CD8-positive, alpha-beta memory T cell (primary cell): Measurements from ENCODE around the gene KCNMA1. TPM values are rescaled to one million over a fixed set of nuclear protein-coding genes. Genes with fewer than 3 reads are reported as not detected.
A peak's percentile ranks its signal among the peaks of the same experiment; 100 is the strongest.

Experiments used
- CTCF ChIA-PET: fragments of 350-600 bp; sonication (Branson Sonifier 250); formaldehyde crosslinking; loops from one replicate; lab custom pipeline; 2021; ENCODE audit warnings: antibody characterized with exemption; lab: Charles Lee
- POLR2A ChIA-PET: fragments of 350-600 bp; sonication (Branson Sonifier 250); formaldehyde crosslinking; loops from one replicate; lab custom pipeline; 2021; ENCODE audit warnings: antibody characterized with exemption; lab: Charles Lee
- DNase-seq, 5 donors: peaks; one replicate each; pipeline versions ENCODE4 v3.0.0 to v3.0.0-alpha.2; 2020 to 2022; ENCODE audit warnings: mixed read lengths in 1 of 5
- H3K27ac ChIP-seq: one replicate; pipeline ENCODE4 v1.7.0; 2013; ENCODE audit warnings: low read depth, mild to moderate bottlenecking, low read length, moderate library complexity
- H3K27me3 ChIP-seq: 2 replicates; pipeline ENCODE4 v1.7.0; 2013; ENCODE audit warnings: low read length, mild to moderate bottlenecking; ENCODE audit not compliant: insufficient read depth, poor library complexity, severe bottlenecking
- H3K36me3 ChIP-seq: 2 replicates; pipeline ENCODE4 v1.7.0; 2013; ENCODE audit warnings: mild to moderate bottlenecking, low read length, moderate library complexity; ENCODE audit not compliant: insufficient read depth
- H3K4me1 ChIP-seq: 2 replicates; pipeline ENCODE4 v1.7.0; 2013; ENCODE audit warnings: mild to moderate bottlenecking, low read length, moderate library complexity; ENCODE audit not compliant: insufficient read depth
- H3K4me3 ChIP-seq: 2 replicates; pipeline ENCODE4 v1.7.0; 2013; ENCODE audit warnings: mild to moderate bottlenecking, low read length
- H3K9me3 ChIP-seq: 2 replicates; pipeline ENCODE4 v1.7.0; 2013; ENCODE audit warnings: mild to moderate bottlenecking, low read length
- H3K27ac Mint-ChIP-seq, 8 donors: one replicate each; pipeline ENCODE4 v1.8.0; 2020 to 2021; ENCODE audit warnings: mixed read lengths in 8 of 8, mild to moderate bottlenecking in 6 of 8, inconsistent platforms in 3 of 8, moderate library complexity in 3 of 8
- H3K27me3 Mint-ChIP-seq, 2 donors: one replicate each; pipeline ENCODE4 v1.8.0; 2020 to 2021; ENCODE audit warnings: mixed read lengths in 2 of 2, mild to moderate bottlenecking in 1 of 2, moderate library complexity in 1 of 2
- H3K36me3 Mint-ChIP-seq, 3 donors: one replicate each; pipeline ENCODE4 v1.8.0; 2020 to 2021; ENCODE audit warnings: mixed read lengths in 3 of 3, inconsistent platforms in 1 of 3, mild to moderate bottlenecking in 1 of 3
- H3K4me1 Mint-ChIP-seq, 3 donors: one replicate each; pipeline ENCODE4 v1.8.0; 2020 to 2021; ENCODE audit warnings: mixed read lengths in 3 of 3, inconsistent platforms in 1 of 3, mild to moderate bottlenecking in 1 of 3
- H3K4me3 Mint-ChIP-seq, 7 donors: one replicate each; pipeline ENCODE4 v1.8.0; 2020 to 2021; ENCODE audit warnings: mixed read lengths in 7 of 7, mild to moderate bottlenecking in 6 of 7, moderate library complexity in 4 of 7, inconsistent platforms in 2 of 7
- H3K9me3 Mint-ChIP-seq, 5 donors: one replicate each; pipeline ENCODE4 v1.8.0; 2020 to 2022; ENCODE audit warnings: mixed read lengths in 5 of 5, mild to moderate bottlenecking in 3 of 5, moderate library complexity in 2 of 5, inconsistent platforms in 1 of 5
- polyA plus RNA-seq: library from polyadenylated mRNA; unstranded; fragments of 300-500 nt; fragmentation: Illumina TruSeq; gene quantifications from one replicate; pipeline ENCODE4 v1.2.3, GENCODE V29; 2021
- total RNA-seq, 2 experiments: library from RNA; stranded (reverse); gene quantifications; one replicate each; pipeline ENCODE4 v1.2.3, GENCODE V29; 2021

The KCNMA1 gene
- total and polyA plus RNA-seq, 3 experiments from 2014 or later = 0.20 to 0.31 TPM; not detected in 1

- H3K27me3 Mint-ChIP-seq = no peaks in the 10 kb centered on the region
- H3K9me3 Mint-ChIP-seq = peaks cover 0 to 3% (median 0%) of the 10 kb centered on the region in 5 donors
These were observed 381.3 kb downstream of the KCNMA1 start for GRCh38 chr10:77256346-77256745.

GRCh38 chr10:77253556-77254064 lies 384.0 kb downstream of the KCNMA1 start:
- peak overlapping the region in 1 of 8 donors; percentile 56 for H3K27ac Mint-ChIP-seq
- POLR2A ChIA-PET = no interaction called here
- Histone ChIP-seq H3K4me3 (no peak overlapping the region), H3K36me3 (no peaks in the 10 kb centered on the region), H3K27me3 (no peaks in the 10 kb centered on the region), H3K27ac (no peak overlapping the region), H3K9me3 (no peaks in the 10 kb centered on the region), H3K4me1 (peaks cover 5% of the 10 kb centered on the region)
- H3K27me3 Mint-ChIP-seq = no peaks in the 10 kb centered on the region
- CTCF ChIA-PET = interaction anchor here (1.4 kb wide), 1 partner anchor 390 kb away, joined by 3 read pairs; no protein-coding TSS in a partner anchor
- no peak overlapping the region for H3K4me3 Mint-ChIP-seq
- H3K36me3 Mint-ChIP-seq = peaks cover 0 to 8% (median 0%) of the 10 kb centered on the region in 3 donors
- DNase-seq = no peak
- peaks cover 0 to 3% (median 0%) of the 10 kb centered on the region in 5 donors for H3K9me3 Mint-ChIP-seq
- peaks cover 20 to 26% (median 26%) of the 10 kb centered on the region in 3 donors for H3K4me1 Mint-ChIP-seq

More at GRCh38 chr10:77256346-77256745, 381.3 kb downstream of the KCNMA1 start:
- no peaks in the 10 kb centered on the region for H3K36me3 ChIP-seq
- peaks cover 5% of the 10 kb centered on the region for H3K4me1 ChIP-seq
- H3K9me3 ChIP-seq = no peaks in the 10 kb centered on the region
- Mint-ChIP-seq H3K4me3 (no peak overlapping the region), H3K4me1 (peaks cover 24 to 35% (median 29%) of the 10 kb centered on the region in 3 donors), H3K27ac (no peak overlapping the region), H3K36me3 (peaks cover 0 to 12% (median 2%) of the 10 kb centered on the region in 3 donors)
- H3K27ac ChIP-seq = no peak overlapping the region
- DNase-seq = no peak
- no peaks in the 10 kb centered on the region for H3K27me3 ChIP-seq
- no peak overlapping the region for H3K4me3 ChIP-seq
- ChIA-PET CTCF (no interaction called here), POLR2A (no interaction called here)

- H3K9me3 ChIP-seq = no peaks in the 10 kb centered on the region
- H3K27ac ChIP-seq = no peak overlapping the region
- Mint-ChIP-seq H3K4me1 (peaks cover 20 to 26% (median 26%) of the 10 kb centered on the region in 3 donors), H3K27me3 (no peaks in the 10 kb centered on the region), H3K27ac (peak overlapping the region in 4 of 8 donors; percentile 33 to 69 (median 54)), H3K9me3 (peaks cover 0 to 3% (median 0%) of the 10 kb centered on the region in 5 donors), H3K36me3 (peaks cover 0 to 8% (median 0%) of the 10 kb centered on the region in 3 donors), H3K4me3 (peak overlapping the region in 3 of 7 donors; percentile 35 to 60 (median 36))
- CTCF ChIA-PET = interaction anchor here (1.4 kb wide), 1 partner anchor 390 kb away, joined by 3 read pairs; no protein-coding TSS in a partner anchor
- no peak for DNase-seq
- POLR2A ChIA-PET = no interaction called here
- no peak overlapping the region for H3K4me3 ChIP-seq
- no peaks in the 10 kb centered on the region for H3K36me3 ChIP-seq
- no peaks in the 10 kb centered on the region for H3K27me3 ChIP-seq
- H3K4me1 ChIP-seq = peaks cover 5% of the 10 kb centered on the region
These were observed 384.5 kb downstream of the KCNMA1 start for GRCh38 chr10:77253147-77253545.

- DNase-seq = no peak
- H3K4me3 Mint-ChIP-seq = peak overlapping the region in 3 of 7 donors; percentile 35 to 60 (median 36)
- peaks cover 0 to 6% (median 0%) of the 10 kb centered on the region in 3 donors for H3K36me3 Mint-ChIP-seq
- H3K4me1 Mint-ChIP-seq = peaks cover 20 to 26% (median 26%) of the 10 kb centered on the region in 3 donors
- Histone ChIP-seq H3K9me3 (no peaks in the 10 kb centered on the region), H3K27me3 (no peaks in the 10 kb centered on the region), H3K4me3 (no peak overlapping the region), H3K36me3 (no peaks in the 10 kb centered on the region), H3K27ac (no peak overlapping the region), H3K4me1 (peaks cover 5% of the 10 kb centered on the region)
- POLR2A ChIA-PET = no interaction called here
- H3K27me3 Mint-ChIP-seq = peaks cover 0 to 1% of the 10 kb centered on the region in 2 donors
- H3K27ac Mint-ChIP-seq = peak overlapping the region in 5 of 8 donors; percentile 33 to 69 (median 54)
- CTCF ChIA-PET = interaction anchor here (1.4 kb wide), 1 partner anchor 391 kb away, joined by 3 read pairs; no protein-coding TSS in a partner anchor
- peaks cover 0 to 3% (median 0%) of the 10 kb centered on the region in 5 donors for H3K9me3 Mint-ChIP-seq
These were observed 385.0 kb downstream of the KCNMA1 start for GRCh38 chr10:77252380-77253146.

GRCh38 chr10:77251297-77252013 lies 386.2 kb downstream of the KCNMA1 start:
- Histone ChIP-seq H3K4me1 (peaks cover 5% of the 10 kb centered on the region), H3K36me3 (no peaks in the 10 kb centered on the region), H3K27ac (no peak overlapping the region), H3K9me3 (no peaks in the 10 kb centered on the region), H3K27me3 (no peaks in the 10 kb centered on the region), H3K4me3 (no peak overlapping the region)
- Mint-ChIP-seq H3K9me3 (no peaks in the 10 kb centered on the region), H3K27ac (peak overlapping the region in 2 of 8 donors; percentile 3 to 61), H3K36me3 (no peaks in the 10 kb centered on the region), H3K4me1 (peaks cover 20 to 26% (median 26%) of the 10 kb centered on the region in 3 donors), H3K27me3 (peaks cover 0 to 1% of the 10 kb centered on the region in 2 donors), H3K4me3 (no peak overlapping the region)
- CTCF ChIA-PET = interaction anchor here (1.1 to 1.3 kb wide), 3 partner anchors 19 to 390 kb away, joined by 3 to 9 read pairs (median 3); no protein-coding TSS in a partner anchor
- POLR2A ChIA-PET = no interaction called here
- DNase-seq = peak in 3 of 5 donors; percentile 4 to 12 (median 8)

- ChIA-PET POLR2A (no interaction called here), CTCF (no interaction called here)
- Histone ChIP-seq H3K4me3 (no peak overlapping the region), H3K4me1 (peaks cover 5% of the 10 kb centered on the region), H3K27me3 (no peaks in the 10 kb centered on the region), H3K36me3 (no peaks in the 10 kb centered on the region), H3K9me3 (no peaks in the 10 kb centered on the region), H3K27ac (no peak overlapping the region)
- DNase-seq = no peak
- Mint-ChIP-seq H3K27ac (peak overlapping the region in 1 of 8 donors; percentile 78), H3K27me3 (peaks cover 0 to 1% of the 10 kb centered on the region in 2 donors), H3K4me3 (no peak overlapping the region), H3K36me3 (no peaks in the 10 kb centered on the region), H3K4me1 (peaks cover 20 to 26% (median 26%) of the 10 kb centered on the region in 3 donors), H3K9me3 (no peaks in the 10 kb centered on the region)
These were observed 387.6 kb downstream of the KCNMA1 start for GRCh38 chr10:77249901-77250459.

GRCh38 chr10:77248104-77248790 lies 389.4 kb downstream of the KCNMA1 start:
- Mint-ChIP-seq H3K27me3 (peaks cover 0 to 1% of the 10 kb centered on the region in 2 donors), H3K9me3 (no peaks in the 10 kb centered on the region), H3K27ac (no peak overlapping the region), H3K36me3 (no peaks in the 10 kb centered on the region), H3K4me1 (peaks cover 15 to 20% (median 19%) of the 10 kb centered on the region in 3 donors), H3K4me3 (no peak overlapping the region)
- Histone ChIP-seq H3K36me3 (no peaks in the 10 kb centered on the region), H3K27me3 (no peaks in the 10 kb centered on the region), H3K27ac (no peak overlapping the region), H3K4me1 (peaks cover 4% of the 10 kb centered on the region), H3K4me3 (no peak overlapping the region), H3K9me3 (no peaks in the 10 kb centered on the region)
- CTCF ChIA-PET = interaction anchor here (0.6 to 1.2 kb wide), 2 partner anchors 80 to 213 kb away, joined by 3 read pairs; no protein-coding TSS in a partner anchor
- POLR2A ChIA-PET = no interaction called here
- DNase-seq = no peak
